Skin of body (tissue), 2 donors: ENCODE results near the gene NUAK2. TPM values are rescaled to one million over a fixed set of nuclear protein-coding genes. Genes with fewer than 3 reads are reported as not detected.
"Not testable (repeated sequence)": the region's sequence is repeated elsewhere in the genome, so short reads cannot be mapped to it uniquely, and the experiment has no call there.

Experiments
- DNase-seq: peaks from one replicate; lab custom pipeline; 2025; lab: John Stamatoyannopoulos, UW
- total RNA-seq: library from RNA; depleted of rRNA; stranded (reverse); fragments of >200 nt; gene quantifications from one replicate; pipeline ENCODE4 v1.2.3, GENCODE V29; 2014

Gene NUAK2
- 2.0 TPM for total RNA-seq

- DNase-seq = peak; percentile 20
These were observed at the start of gene NUAK2 for GRCh38 chr1:205321162-205321958. TSS of gene NUAK2 (minus strand) at chr1:205321745. CDS start at chr1:205321628, 117 bp downstream.

- no peak for DNase-seq
These were observed 49.2 kb upstream of the NUAK2 start for GRCh38 chr1:205370780-205371179.

- no peak for DNase-seq
These were observed 48.2 kb upstream of the NUAK2 start for GRCh38 chr1:205369701-205370123.

GRCh38 chr1:205368478-205368877, 46.9 kb upstream of the NUAK2 start:
- DNase-seq = no peak

- DNase-seq = no peak
These were observed 44.5 kb upstream of the NUAK2 start for GRCh38 chr1:205365945-205366463.

- not testable (repeated sequence) for DNase-seq
These were observed 43.5 kb upstream of the NUAK2 start for GRCh38 chr1:205365086-205365485.

- DNase-seq = no peak
These were observed 39.3 kb upstream of the NUAK2 start for GRCh38 chr1:205360891-205361290.

GRCh38 chr1:205359771-205360565, 38.4 kb upstream of the NUAK2 start:
- DNase-seq = no peak

GRCh38 chr1:205358579-205358978, 37.0 kb upstream of the NUAK2 start:
- no peak for DNase-seq

GRCh38 chr1:205357567-205357966, 36.0 kb upstream of the NUAK2 start:
- no peak for DNase-seq

- DNase-seq = peak; percentile 77
These were observed 35.0 kb upstream of the NUAK2 start, which contains the start of gene KLHDC8A for GRCh38 chr1:205356440-205357139. TSS of gene KLHDC8A (minus strand) at chr1:205356922. CDS start at chr1:205343604, 13,318 bp downstream.

GRCh38 chr1:205355075-205355453, 33.5 kb upstream of the NUAK2 start:
- no peak for DNase-seq

- DNase-seq = peak; percentile 38
These were observed 32.9 kb upstream of the NUAK2 start for GRCh38 chr1:205354259-205355074.

- DNase-seq = no peak
These were observed 32.1 kb upstream of the NUAK2 start for GRCh38 chr1:205353612-205354011.

GRCh38 chr1:205353191-205353590, 31.6 kb upstream of the NUAK2 start:
- no peak for DNase-seq

- DNase-seq = no peak
These were observed 30.6 kb upstream of the NUAK2 start for GRCh38 chr1:205351984-205352713.

GRCh38 chr1:205350691-205351141, 29.2 kb upstream of the NUAK2 start:
- DNase-seq = no peak

- DNase-seq = no peak
These were observed 28.6 kb upstream of the NUAK2 start for GRCh38 chr1:205350124-205350523.

- no peak for DNase-seq
These were observed 27.3 kb upstream of the NUAK2 start for GRCh38 chr1:205348554-205349487.
